HG02571 (cell line): Measurements from ENCODE around the gene VAV3.
"Not testable (repeated sequence)": the region's sequence is repeated elsewhere in the genome, so short reads cannot be mapped to it uniquely, and the experiment has no call there.

Experiments
- ATAC-seq: cut with Tn5 transposase; IDR thresholded peaks from one replicate; pipeline ENCODE4 v1.9.1; 2021; ENCODE audit warnings: mild to moderate bottlenecking, moderate library complexity; ENCODE audit not compliant: unreplicated experiment

The VAV3 gene

DNA sequence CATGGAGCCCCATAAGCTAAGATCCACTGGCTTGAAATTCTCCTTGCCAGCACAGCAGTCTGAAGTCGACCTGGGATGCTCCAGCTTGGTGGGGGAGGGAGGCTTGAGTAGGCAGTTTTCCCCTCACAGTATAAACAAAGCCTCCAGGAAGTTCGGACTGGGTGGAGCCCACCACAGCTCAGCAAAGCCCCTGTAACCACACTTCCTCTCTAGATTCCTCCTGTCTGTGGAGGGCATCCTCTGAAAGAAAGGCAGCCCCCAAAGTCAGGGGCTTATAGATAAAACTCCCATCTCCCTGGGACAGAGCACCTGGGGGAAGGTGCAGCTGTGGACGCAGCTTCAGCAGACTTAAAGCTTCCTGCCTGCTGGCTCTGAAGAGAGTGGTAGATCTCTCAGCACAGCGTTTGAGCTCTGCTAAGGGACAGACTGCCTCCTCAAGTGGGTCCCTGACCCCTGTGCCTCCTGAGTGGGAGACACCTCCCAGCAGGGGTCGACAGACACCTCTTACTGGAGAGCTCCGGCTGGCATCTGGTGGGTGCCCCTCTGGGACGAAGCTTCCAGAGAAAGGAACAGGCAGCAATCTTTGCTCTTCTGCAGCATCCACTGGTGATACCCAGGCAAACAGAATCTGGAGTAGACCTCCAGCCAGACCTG is 120.3 kb downstream of the VAV3 start:
- not testable (repeated sequence) for ATAC-seq

DNA sequence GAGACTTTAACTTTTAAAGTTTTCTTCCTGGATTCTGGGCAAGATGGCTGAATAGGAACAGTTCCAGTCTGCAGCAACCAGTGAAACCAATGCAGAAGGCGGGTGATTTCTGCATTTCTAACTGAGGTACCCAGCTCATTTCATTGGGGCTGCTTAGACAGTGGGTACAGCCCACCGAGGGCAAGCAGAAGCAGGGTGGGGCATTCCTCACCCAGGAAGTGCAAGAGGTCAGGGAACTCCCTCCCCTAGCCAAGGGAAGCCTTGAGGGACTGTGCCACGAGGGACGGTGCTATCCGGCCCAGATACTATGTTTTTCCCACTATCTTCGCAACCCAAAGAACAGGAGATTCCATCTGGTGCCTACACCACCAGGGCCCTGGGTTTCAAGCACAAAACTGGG is 121.0 kb downstream of the VAV3 start:
- no peak for ATAC-seq

- no peak for ATAC-seq
These were observed 122.7 kb downstream of the VAV3 start for GRCh38 chr1:107842241-107842640.

GRCh38 chr1:107840725-107841124 is 124.3 kb downstream of the VAV3 start:
- no peak for ATAC-seq

DNA sequence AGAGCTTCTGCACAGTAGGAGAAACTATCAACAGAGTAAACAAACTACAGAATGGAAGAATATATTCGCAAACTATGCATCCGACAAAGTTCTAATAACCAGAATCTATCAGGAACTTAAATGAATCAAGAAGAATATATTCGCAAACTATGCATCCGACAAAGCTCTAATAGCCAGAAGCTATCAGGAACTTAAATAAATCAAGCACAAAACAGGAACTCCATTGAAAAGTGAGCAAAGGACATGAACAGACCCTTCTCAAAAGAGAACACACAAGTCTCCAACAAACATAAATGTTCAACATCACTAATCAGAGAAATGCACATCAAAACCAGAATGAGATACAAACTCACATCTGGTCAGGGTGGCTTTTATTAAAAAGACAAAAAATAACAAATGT is 126.9 kb downstream of the VAV3 start:
- ATAC-seq: no peak

DNA sequence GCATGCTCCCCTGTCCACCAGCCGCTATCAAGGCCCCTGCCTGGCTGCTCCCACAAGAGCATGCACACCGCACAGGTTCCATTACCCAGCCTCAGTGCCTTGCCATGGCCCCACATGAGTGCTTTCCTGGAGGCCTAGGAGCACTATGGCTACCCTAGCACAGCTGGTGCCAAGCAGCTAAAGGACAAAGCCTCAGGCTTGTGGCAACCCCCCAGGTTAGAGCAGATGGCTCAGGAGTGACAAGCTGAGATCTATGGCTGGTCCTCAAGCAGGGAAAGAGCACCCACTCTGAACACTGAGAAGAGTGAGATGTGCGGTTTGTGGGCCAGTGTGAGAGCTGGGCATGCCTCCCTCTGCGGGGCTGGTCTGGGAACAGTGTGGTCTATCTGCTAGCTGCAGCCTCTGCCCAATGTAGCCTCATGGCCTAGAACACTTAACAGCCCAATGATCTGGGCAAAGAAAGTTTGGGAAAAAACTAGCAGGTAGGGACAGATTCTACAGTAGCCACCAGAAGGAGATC is 129.8 kb downstream of the VAV3 start:
- ATAC-seq: no peak

DNA sequence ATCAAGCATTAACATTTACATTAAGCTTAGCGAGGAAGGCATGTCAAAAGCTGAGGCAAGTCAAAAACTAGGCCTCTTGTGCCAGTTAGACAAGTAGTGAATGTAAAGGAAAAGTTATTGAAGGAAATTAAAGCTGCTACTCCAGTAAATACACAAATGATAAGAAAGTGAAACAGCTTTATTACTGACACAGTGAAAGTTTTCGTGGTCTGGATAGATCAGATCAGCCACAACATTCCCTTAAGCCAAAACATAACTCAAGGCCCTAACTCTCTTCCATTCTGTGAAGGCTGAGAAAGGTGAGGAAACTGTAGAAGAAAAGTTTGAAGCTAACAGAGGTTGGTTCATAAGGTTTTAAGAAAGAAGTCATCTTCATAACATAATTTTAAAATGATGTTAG is 131.9 kb downstream of the VAV3 start:
- ATAC-seq: no peak

DNA sequence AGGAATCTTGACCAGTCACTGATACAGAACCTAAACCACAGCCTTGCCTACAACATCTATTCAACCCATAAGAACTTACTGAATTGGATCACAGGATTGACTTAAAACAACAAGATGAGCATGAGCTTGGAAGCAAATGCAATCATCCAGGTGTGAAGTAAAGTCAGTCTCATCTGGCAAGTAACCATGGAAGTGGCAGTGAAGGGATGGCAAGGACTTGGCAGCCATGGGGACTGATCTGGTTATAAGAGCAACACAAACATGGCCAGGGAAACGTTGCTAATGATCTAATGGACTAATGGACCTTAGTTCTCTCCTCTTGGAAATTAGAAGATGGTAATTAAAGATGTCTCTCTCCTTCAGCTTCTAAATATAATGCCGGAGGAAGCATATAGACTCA is 133.1 kb downstream of the VAV3 start:
- ATAC-seq: no peak

- ATAC-seq: no peak
These were observed 134.5 kb downstream of the VAV3 start for GRCh38 chr1:107830526-107830925.

DNA sequence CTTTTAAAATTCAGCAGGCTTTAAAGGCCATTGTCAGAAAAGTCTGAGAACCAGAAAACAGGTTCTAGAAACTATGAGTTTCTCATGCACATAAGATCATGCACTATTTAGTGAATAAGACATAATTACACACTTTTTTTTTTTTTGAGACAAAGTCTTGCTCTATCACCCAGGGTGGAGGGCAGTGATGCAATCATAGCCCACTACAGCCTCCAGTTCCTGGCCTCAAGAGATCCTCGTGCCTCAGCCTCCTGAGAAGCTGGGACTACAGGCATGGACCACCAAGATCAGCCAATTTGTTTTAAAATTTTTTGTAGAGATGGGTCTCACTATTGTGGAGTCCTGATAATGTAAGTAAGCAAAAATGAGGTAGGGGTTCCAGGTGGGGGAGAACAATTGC is 134.9 kb downstream of the VAV3 start:
- ATAC-seq: no peak

- ATAC-seq: no peak
These were observed 135.8 kb downstream of the VAV3 start for GRCh38 chr1:107829036-107829770.

DNA sequence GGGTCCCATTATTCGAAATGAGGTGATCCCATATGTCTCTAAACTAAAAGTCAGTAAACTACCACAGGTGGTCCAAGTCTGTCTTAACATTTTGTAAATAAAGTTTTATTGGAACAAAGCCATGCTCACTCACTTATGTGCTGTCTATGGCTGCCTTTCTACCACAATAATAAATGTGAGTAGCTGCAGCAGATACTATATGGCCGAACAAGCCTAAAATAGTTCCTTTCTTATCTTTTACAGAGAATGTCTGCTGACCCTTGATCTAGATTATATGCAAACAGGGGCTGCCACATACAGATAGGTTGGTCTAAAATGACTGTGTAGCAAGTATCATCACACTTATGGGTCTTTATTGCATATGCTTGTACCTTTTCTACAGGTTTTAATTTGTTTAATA is 140.0 kb downstream of the VAV3 start:
- ATAC-seq: no peak

DNA sequence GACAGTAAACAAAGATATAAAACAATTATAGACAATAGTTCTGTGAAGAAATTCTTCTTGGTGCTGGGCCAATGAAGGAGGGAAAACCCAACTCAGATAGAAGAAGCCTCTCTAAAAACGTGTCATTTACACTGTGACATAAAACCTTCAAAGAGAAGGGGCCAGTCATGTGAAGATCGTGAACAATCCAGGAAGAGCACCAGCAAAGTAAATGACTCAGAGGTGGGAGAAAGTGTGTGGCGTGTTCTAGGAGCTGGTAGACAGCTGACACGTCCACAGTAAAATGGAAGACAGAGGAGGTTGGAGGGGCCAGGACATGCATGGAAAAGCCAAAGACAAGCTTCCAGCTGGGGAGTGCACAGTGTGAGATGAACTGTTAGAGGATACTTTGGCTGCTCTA is 143.6 kb downstream of the VAV3 start:
- no peak for ATAC-seq

GRCh38 chr1:107820801-107821200 is 144.2 kb downstream of the VAV3 start:
- ATAC-seq: no peak

DNA sequence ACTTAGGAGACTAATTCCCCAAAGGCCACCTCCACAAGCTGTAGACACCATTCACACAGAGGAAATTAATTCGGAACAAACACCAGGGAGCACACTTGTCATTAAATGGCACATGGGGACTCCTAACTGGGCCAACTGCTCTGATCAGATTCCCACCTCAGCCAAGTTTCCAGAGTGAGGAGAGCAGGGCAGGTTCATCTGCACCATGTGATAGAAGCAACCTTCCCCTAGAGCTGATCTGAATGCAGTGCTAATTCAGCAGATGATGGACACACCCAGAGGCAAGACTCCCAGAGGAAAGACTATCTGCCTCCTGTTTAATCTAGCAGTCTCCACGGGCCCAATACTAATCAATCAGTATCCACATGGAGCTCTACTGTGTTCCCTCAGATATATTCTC is 147.0 kb downstream of the VAV3 start:
- ATAC-seq: no peak

DNA sequence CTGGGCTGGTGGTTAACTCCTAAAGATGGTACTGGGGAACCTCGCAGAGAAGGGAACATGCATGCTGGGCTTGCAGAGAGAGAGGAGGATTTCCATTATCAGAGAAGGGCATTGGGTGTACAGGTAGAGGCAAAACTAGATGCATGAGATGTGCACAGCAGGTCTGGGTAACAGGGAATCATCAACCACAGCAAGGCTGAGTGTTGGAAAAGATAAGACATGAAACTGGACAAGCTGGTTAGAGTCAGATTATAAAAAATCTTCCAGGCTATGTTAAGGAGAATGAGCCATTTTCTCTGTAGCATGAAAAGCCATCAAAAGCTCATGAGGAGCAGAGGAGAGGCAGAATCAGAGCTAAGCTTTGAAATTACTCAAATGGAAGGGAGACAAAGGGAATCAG is 147.8 kb downstream of the VAV3 start:
- ATAC-seq: no peak

DNA sequence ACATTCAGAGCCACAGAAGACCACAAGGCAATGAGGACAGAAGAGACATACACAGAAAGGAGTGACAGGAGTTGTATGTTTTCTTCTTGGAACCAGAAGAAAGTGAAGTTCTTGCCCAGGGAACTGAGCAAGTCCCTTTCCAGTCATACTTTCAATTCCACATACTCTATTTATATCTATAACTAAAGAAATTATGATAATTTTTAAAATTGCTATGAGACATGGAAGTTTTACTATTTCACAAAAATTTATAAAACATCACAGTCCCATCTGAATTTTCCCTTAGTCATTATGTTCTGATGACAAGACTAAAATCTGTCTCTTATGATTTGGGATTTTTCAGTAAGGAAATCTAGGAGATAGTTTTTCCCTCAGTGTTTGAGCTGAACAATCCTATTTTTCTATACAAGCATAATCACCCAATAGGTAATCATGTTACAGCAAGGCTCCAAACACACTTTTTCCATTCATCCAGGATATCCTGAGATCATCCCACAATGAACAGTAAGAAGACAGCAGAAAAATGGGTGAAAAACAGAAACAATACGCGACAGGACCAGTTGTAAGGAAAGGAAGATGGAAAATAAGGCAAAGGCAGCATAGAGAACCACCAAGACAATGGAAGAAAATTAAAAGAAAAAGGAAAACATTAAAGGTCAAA is 154.6 kb downstream of the VAV3 start:
- ATAC-seq: no peak

DNA sequence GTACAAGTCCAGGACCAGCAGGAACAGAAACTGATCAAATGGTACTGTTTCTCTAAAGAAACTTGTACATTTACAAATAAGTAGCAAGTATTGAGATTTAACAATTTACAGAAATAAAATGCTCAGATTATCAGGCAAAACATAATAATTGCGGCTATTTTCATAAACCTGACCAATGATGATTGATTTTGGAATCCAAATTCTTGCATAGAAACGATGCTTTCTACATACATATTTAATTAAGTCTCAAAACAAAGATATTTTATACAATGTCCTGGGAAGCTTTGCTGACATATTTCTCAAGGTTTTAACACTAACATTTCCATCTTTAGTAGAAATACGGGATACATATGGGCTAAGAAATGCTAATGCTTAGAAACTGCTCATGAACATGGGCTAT is 157.1 kb downstream of the VAV3 start:
- ATAC-seq: no peak

GRCh38 chr1:107807405-107807804 is 157.6 kb downstream of the VAV3 start:
- no peak for ATAC-seq

DNA sequence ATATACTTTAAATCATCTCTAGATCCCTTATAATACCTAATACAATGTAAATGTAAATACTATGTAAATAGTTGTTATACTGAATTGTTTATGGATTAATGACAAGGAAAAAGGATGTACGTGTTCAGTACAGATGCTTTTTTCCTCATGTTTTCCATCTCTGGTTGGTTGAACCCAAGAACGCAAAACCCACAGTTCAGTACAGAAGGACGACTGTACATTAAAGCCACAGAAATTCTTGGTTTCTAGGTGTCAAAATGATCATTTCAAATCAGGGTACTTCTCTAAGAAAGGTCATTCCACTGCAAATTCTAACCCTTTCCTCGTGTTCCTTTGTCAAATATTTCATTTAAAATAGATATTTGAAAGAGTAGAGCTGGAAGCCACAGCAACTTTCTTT is 158.1 kb downstream of the VAV3 start:
- ATAC-seq: no peak

DNA sequence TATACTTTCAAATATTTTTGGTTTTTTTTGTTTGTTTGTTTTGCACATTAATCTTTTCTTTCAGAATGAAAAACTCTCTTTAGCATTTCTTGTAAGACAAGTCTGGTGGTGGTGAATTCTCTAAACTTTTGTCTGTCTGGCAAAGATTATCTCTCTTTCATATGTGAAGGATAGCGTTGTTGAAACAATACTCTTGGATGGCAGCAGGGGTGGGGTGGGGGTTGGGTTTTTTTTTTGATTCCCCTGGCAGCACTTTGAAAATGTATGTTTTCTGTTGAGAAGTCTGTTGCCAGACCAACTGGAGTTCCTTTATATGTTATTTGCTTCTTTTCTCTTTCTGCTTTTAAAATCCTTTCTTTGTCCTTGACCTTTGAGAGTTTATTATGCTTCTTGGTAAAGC is 160.2 kb downstream of the VAV3 start:
- no peak for ATAC-seq

DNA sequence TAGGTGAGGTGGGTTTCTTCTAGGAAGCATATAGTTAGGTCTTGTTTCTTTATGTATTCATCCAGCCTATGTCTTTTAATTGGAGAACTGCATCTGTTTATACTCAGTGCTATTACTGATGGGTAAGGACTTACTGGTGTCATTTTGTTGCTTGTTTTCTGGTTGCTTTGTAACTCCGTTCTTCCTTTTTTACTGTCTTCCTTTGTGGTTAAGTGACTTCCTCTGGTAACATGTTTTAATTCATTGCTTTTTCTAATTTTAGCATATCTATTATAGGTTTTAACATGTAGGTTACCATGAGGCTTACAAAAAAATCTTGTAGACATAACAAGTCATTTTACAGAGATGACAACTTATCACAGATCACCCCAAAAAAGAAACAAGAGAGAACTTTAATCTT is 160.8 kb downstream of the VAV3 start:
- ATAC-seq: no peak
